GM12878 (cell line): ENCODE data around the gene DMAP1. TPM values are rescaled to one million over a fixed set of nuclear protein-coding genes. Genes with fewer than 3 reads are reported as not detected.

Source experiments
- ATAC-seq: fragments of 200-7000 bp; cut with Tn5 transposase; 3 replicates; pipeline ENCODE4 v1.9.1; 2020; ENCODE audit warnings: mild to moderate bottlenecking, moderate library complexity
- BruUV-seq: library from RNA; stranded (reverse); fragments of 400-500 nt; replicated peaks from 2 replicates; lab custom pipeline; 2021; lab: Mats Ljungman, UMichigan
- CTCF ChIA-PET: fragments of 300-600 bp; sonication (Branson Sonifier 250); formaldehyde crosslinking; extraction: SDS; loops from one replicate; lab custom pipeline; 2021; ENCODE audit warnings: inconsistent platforms; lab: Yijun Ruan, JAX
- POLR2A ChIA-PET: fragments of 350-600 bp; formaldehyde crosslinking; extraction: SDS; loops from one replicate; lab custom pipeline; 2021; ENCODE audit warnings: inconsistent platforms; lab: Charles Lee
- RAD21 ChIA-PET: fragments of 300-600 bp; sonication (Branson Sonifier 250); formaldehyde crosslinking; loops from one replicate; lab custom pipeline; 2023; ENCODE audit warnings: antibody characterized with exemption; ENCODE audit not compliant: unreplicated experiment; lab: Charles Lee
- SMC1A ChIA-PET: fragments of 300-600 bp; sonication (Branson Sonifier 250); formaldehyde crosslinking; loops from one replicate; lab custom pipeline; 2023; ENCODE audit not compliant: unreplicated experiment, uncharacterized antibody; lab: Charles Lee
- DNase-seq: peaks from one replicate; pipeline ENCODE4 v3.0.0-alpha.2; 2011; ENCODE audit warnings: low read depth, low spot score
- FAIRE-seq: peaks from 3 replicates; lab custom pipeline; 2011; peaks lifted over from hg19 to GRCh38; lab: Jason Lieb, UNC
- H2AFZ ChIP-seq: 2 replicates; pipeline ENCODE4 v1.6.0; 2011; ENCODE audit warnings: low read depth, low read length, control low read depth; ENCODE audit not compliant: control insufficient read depth
- H3K27ac ChIP-seq: 2 replicates; pipeline ENCODE4 v1.5.1; 2011; ENCODE audit warnings: control low read depth; ENCODE audit not compliant: control insufficient read depth, insufficient read depth
- H3K27me3 ChIP-seq, 2 experiments: replicated peaks in 1 of 2; 2 replicates each; pipeline versions ENCODE4 v1.6.0 to v1.6.1; 2011; ENCODE audit warnings: low read length in 1 of 2; ENCODE audit not compliant: control insufficient read depth in 2 of 2, insufficient read depth in 2 of 2
- H3K36me3 ChIP-seq, 2 experiments: 2 replicates each; pipeline ENCODE4 v1.5.1; 2011; ENCODE audit warnings: low read length in 1 of 2; ENCODE audit not compliant: control insufficient read depth in 2 of 2, insufficient read depth in 2 of 2
- H3K4me1 ChIP-seq: 2 replicates; pipeline ENCODE4 v1.6.1; 2011; ENCODE audit warnings: mild to moderate bottlenecking, low read length, moderate library complexity, mixed read lengths; ENCODE audit not compliant: control insufficient read depth, insufficient read depth
- H3K4me2 ChIP-seq: 2 replicates; pipeline ENCODE4 v1.6.0; 2011; ENCODE audit warnings: control low read depth; ENCODE audit not compliant: control insufficient read depth, insufficient read depth
- H3K4me3 ChIP-seq: fragments of 200-600 bp; sonication (generic); 2 replicates; pipeline ENCODE4 v1.5.1; 2016
- H3K79me2 ChIP-seq: 2 replicates; pipeline ENCODE4 v1.6.0; 2011; ENCODE audit warnings: low read length; ENCODE audit not compliant: control insufficient read depth, insufficient read depth
- H3K9ac ChIP-seq: 2 replicates; pipeline ENCODE4 v1.8.0; 2011; ENCODE audit warnings: low read length, control low read depth, mixed read lengths; ENCODE audit not compliant: control insufficient read depth, insufficient read depth
- H3K9me3 ChIP-seq: replicated peaks from 3 replicates; pipeline ENCODE4 v1.5.1; 2011; ENCODE audit warnings: mild to moderate bottlenecking, low read length; ENCODE audit not compliant: control insufficient read depth, insufficient read depth
- H4K20me1 ChIP-seq: 2 replicates; pipeline ENCODE4 v1.6.0; 2011; ENCODE audit not compliant: control insufficient read depth, insufficient read depth
- ATF2 ChIP-seq: IDR thresholded peaks from 2 replicates; pipeline ENCODE4 v1.6.1; 2012; ENCODE audit warnings: low read length, inconsistent platforms
- CHD1 ChIP-seq: IDR thresholded peaks from 2 replicates; pipeline ENCODE4 v1.6.1; 2012; ENCODE audit warnings: low read depth, low read length, improper control_type of control experiment
- CHD4 ChIP-seq: fragments of 200-600 bp; sonication (generic); IDR thresholded peaks from 2 replicates; pipeline ENCODE4 v1.6.1; 2016; ENCODE audit warnings: mild to moderate bottlenecking
- ESRRA ChIP-seq: IDR thresholded peaks from 2 replicates; pipeline ENCODE4 v1.6.1; 2012; ENCODE audit warnings: mild to moderate bottlenecking, low read length, improper control_type of control experiment
- GATAD2B ChIP-seq: fragments of 450-650 bp; conservative IDR thresholded peaks from 2 replicates; pipeline ENCODE4 v1.6.1; 2017; ENCODE audit warnings: low read depth, mild to moderate bottlenecking, moderate library complexity
- HCFC1 ChIP-seq: fragments of 150-350 bp; IDR thresholded peaks from 2 replicates; pipeline ENCODE4 v1.6.1; 2014; ENCODE audit warnings: low read length
- IRF4 ChIP-seq: IDR thresholded peaks from 2 replicates; pipeline ENCODE4 v1.6.1; 2011; ENCODE audit warnings: low read depth, low read length
- MEF2B ChIP-seq: fragments of 450-650 bp; IDR thresholded peaks from 2 replicates; pipeline ENCODE4 v1.6.1; 2018; ENCODE audit warnings: mild to moderate bottlenecking, moderate library complexity; ENCODE audit not compliant: partially characterized antibody, poor library complexity, severe bottlenecking
- MTA3 ChIP-seq: IDR thresholded peaks from 2 replicates; pipeline ENCODE4 v1.6.1; 2012; ENCODE audit warnings: low read length, inconsistent platforms, borderline replicate concordance
- NR2F1 ChIP-seq: fragments of 450-650 bp; conservative IDR thresholded peaks from 2 replicates; pipeline ENCODE4 v1.6.1; 2017; ENCODE audit warnings: mild to moderate bottlenecking
- POLR2A ChIP-seq: IDR thresholded peaks from 2 replicates; pipeline ENCODE4 v1.6.1; 2011; ENCODE audit warnings: low read depth, mild to moderate bottlenecking, low read length
- PRDM15 ChIP-seq: fragments of 450-650 bp; formaldehyde crosslinking; IDR thresholded peaks from 2 replicates; pipeline ENCODE4 v1.4.0; 2020; ENCODE audit warnings: mild to moderate bottlenecking, moderate library complexity
- SREBF2 ChIP-seq: IDR thresholded peaks from 2 replicates; pipeline ENCODE4 v1.6.1; 2012; ENCODE audit warnings: mild to moderate bottlenecking, low read length
- ZBTB33 ChIP-seq: fragments of 450-650 bp; IDR thresholded peaks from 2 replicates; pipeline ENCODE4 v1.6.1; 2017; ENCODE audit warnings: mild to moderate bottlenecking
- ZSCAN29 ChIP-seq: fragments of 450-650 bp; IDR thresholded peaks from 2 replicates; pipeline ENCODE4 v1.6.1; 2017; ENCODE audit warnings: mild to moderate bottlenecking, moderate library complexity
- WGBS: methylation state at CpG from one replicate; pipeline ENCODE4 v1.1.6; 2016; ENCODE audit warnings: low lambda C conversion rate; ENCODE audit not compliant: insufficient replicate concordance, insufficient coverage; ENCODE audit errors: missing lambda C conversion rate; 5-methylcytosine and 5-hydroxymethylcytosine counted together
- in situ Hi-C: fragments of 300-500 bp; cut with MboI; formaldehyde crosslinking; loops from 9 replicates; pipeline ENCODE4 v1.14.3; 2018; ENCODE audit warnings: mixed read lengths
- intact Hi-C: fragments of 100-400 bp; cut with micrococcal nuclease; formaldehyde crosslinking; loops from one replicate; pipeline ENCODE4 v1.14.2; 2022; ENCODE audit not compliant: unreplicated experiment
- polyA plus RNA-seq, 11 experiments: library from polyadenylated mRNA; depleted of rRNA in 4 of 11; unstranded in 6 of 11; stranded (reverse) in 5 of 11; fragments of >200 nt; fragmentation: Nextera tagmentation in 4 of 11; fragmentation: Illumina TruSeq in 1 of 11; extraction: Ambion mirVana in 4 of 11; extraction: Trizol in 1 of 11; gene quantifications; 1 replicate in 1 of 11; 2 replicates in 10 of 11; pipeline versions ENCODE4 v1.2.1 to v1.2.3, GENCODE V29; 2011 to 2016; ENCODE audit warnings: inconsistent platforms in 2 of 11, missing spikeins in 2 of 11, low read depth in 1 of 11
- total RNA-seq, 4 experiments: library from RNA; depleted of rRNA in 3 of 4; stranded (reverse); fragments of >200 nt in 3 of 4; fragmentation: Illumina TruSeq in 1 of 4; extraction: Trizol in 1 of 4; gene quantifications; 2 replicates each; pipeline versions ENCODE4 v1.2.1 to v1.2.3, GENCODE V29; 2013 to 2021

Gene DMAP1
- total and polyA plus RNA-seq, 10 of the 15 experiments (the other 5 are each of a cell fraction or from before 2014, with no cell fraction given), result 1.9 to 59.1 (median 37.7) TPM

GRCh38 chr1:44246806-44247205 lies 33.5 kb downstream of the DMAP1 start:
- Histone ChIP-seq H3K4me3 (no peak overlapping the region), H3K27ac (no peak overlapping the region), H3K36me3 (peaks cover 0 to 1% of the 10 kb centered on the region in 2 experiments; a peak in 2 of 4 replicates), H3K4me1 (no peaks in the 10 kb centered on the region), H4K20me1 (no peaks in the 10 kb centered on the region), H3K9ac (no peak overlapping the region), H2AFZ (no peak overlapping the region), H3K27me3 (no peaks in the 10 kb centered on the region), H3K4me2 (no peak overlapping the region), H3K79me2 (no peaks in the 10 kb centered on the region), H3K9me3 (no peaks in the 10 kb centered on the region)
- intact Hi-C loops (no loop called here), in situ Hi-C loops (no loop called here)
- POLR2A ChIA-PET, result no interaction called here
- whole genome bisulfite sequencing, result 100% methylated on average over 2 of the region's 2 CpGs
- ATAC-seq (no peak), DNase-seq (no peak), FAIRE-seq (no peak)
- TF ChIP-seq ZSCAN29 (no peak), MEF2B (no peak), HCFC1 (no peak), SREBF2 (no peak), ZBTB33 (no peak), NR2F1 (no peak), ATF2 (no peak), ESRRA (no peak), MTA3 (no peak), CHD4 (no peak), GATAD2B (no peak), POLR2A (no peak), PRDM15 (CRISPR knock-in tag) (no peak), CHD1 (no peak), IRF4 (no peak)
- SMC1A ChIA-PET, result interaction anchor here (1.1 kb wide), 1 partner anchor 21 kb away, joined by 3 read pairs; no protein-coding TSS in a partner anchor
- BruUV-seq, result no TSS peak
- RAD21 ChIA-PET, result no interaction called here
- CTCF ChIA-PET, result interaction anchor here (1.3 kb wide), 1 partner anchor 69 kb away, joined by 3 read pairs; no protein-coding TSS in a partner anchor
